Fibroblast of villous mesenchyme (primary cell): ENCODE results near the gene TRAF7. TPM values are rescaled to one million over a fixed set of nuclear protein-coding genes. Genes with fewer than 3 reads are reported as not detected.
"Not testable (repeated sequence)": the region's sequence is repeated elsewhere in the genome, so short reads cannot be mapped to it uniquely, and the experiment has no call there.

Experiments used
- DNase-seq: peaks from one replicate; pipeline ENCODE4 v3.0.0-alpha.2; 2010; ENCODE audit warnings: low read depth
- H3K4me3 ChIP-seq: 2 replicates; pipeline ENCODE4 v1.5.1; 2011; ENCODE audit warnings: low read depth, mild to moderate bottlenecking, low read length
- total RNA-seq: library from RNA; depleted of rRNA; stranded (reverse); fragments of >200 nt; gene quantifications from 2 replicates; pipeline ENCODE4 v1.2.3, GENCODE V29; 2012
- TF ChIP-seq, protein P1 (sequence below): IDR thresholded peaks from 2 replicates; pipeline ENCODE4 v1.5.1; 2012; ENCODE audit warnings: low read depth, mild to moderate bottlenecking, low read length; ENCODE audit not compliant: insufficient read depth

TRAF7 gene
- total RNA-seq: 52.2 and 62.6 TPM in 2 replicates

DNA sequence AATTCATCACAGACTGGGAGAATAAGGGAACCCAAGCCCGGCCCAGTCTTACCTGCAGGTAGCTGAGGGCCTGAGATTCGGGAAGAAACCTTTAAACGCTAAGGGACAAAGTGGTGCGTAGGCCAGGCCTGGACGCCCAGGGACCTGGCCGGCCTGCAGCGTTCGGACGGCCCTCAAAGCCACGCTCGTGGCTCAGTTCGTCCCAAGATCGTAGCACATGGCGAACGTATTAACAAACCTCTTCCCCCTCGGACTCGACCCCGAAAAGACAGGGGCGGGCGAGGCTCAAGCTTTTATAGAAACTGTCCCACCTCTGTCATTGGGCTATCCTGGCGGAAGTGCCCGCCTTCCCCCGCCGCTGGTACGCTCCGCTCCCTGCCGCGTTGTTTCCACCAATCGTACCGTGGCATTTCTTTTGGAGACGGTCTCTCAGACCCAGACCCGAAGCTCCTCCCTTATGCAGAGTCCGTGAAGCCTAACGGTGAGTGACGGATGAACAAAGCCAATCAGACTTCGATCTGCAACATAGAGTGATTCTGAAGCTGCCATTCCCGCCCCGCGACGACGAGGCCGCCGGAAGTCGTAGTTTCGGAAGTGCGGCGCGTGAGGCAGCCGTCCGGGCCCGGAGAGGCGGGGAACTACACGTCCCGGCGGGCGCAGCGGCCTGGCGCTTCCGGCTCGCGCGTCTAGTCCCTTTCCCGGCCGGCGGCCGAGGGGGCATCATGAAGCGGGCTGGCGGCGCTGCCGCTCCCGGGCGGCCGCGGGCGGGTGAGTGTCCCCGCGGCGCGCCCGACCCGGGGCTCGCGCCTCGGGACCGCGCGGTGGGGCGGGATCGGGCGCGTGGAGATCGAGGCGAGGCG, at the start of gene TRAF7:
TRAF7 (plus strand) TSS at position 692 of the 860 bp plus-strand sequence. CDS start 8,139 bp downstream, outside the sequence.
- TF ChIP-seq, protein P1, sequence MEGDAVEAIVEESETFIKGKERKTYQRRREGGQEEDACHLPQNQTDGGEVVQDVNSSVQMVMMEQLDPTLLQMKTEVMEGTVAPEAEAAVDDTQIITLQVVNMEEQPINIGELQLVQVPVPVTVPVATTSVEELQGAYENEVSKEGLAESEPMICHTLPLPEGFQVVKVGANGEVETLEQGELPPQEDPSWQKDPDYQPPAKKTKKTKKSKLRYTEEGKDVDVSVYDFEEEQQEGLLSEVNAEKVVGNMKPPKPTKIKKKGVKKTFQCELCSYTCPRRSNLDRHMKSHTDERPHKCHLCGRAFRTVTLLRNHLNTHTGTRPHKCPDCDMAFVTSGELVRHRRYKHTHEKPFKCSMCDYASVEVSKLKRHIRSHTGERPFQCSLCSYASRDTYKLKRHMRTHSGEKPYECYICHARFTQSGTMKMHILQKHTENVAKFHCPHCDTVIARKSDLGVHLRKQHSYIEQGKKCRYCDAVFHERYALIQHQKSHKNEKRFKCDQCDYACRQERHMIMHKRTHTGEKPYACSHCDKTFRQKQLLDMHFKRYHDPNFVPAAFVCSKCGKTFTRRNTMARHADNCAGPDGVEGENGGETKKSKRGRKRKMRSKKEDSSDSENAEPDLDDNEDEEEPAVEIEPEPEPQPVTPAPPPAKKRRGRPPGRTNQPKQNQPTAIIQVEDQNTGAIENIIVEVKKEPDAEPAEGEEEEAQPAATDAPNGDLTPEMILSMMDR: no peak
- H3K4me3 ChIP-seq: peak within 1 kb of the TSS; percentile 90
- DNase-seq: peak; percentile 100

DNA sequence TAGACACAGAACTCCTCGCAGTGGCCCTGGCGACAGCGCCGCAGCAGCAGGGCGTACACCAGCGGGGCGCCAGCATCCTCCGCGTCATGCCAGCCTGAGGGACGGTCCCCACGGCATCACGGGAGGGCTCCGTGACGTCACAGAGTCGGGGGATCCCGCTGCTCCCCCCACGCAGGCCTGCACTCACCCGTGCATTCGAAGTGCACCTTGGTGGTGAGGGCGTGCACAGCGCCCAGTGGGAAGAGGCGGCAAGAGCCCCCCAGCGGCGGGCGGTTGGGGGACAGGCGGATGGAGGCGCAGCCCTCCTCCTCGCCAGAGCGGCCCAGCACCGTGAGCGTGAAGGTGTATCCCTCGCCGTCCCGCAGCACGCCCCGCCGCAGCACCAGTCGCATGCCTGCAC, 49.4 kb upstream of the TRAF7 start:
- DNase-seq, H3K4me3 ChIP-seq: not testable (repeated sequence)

DNA sequence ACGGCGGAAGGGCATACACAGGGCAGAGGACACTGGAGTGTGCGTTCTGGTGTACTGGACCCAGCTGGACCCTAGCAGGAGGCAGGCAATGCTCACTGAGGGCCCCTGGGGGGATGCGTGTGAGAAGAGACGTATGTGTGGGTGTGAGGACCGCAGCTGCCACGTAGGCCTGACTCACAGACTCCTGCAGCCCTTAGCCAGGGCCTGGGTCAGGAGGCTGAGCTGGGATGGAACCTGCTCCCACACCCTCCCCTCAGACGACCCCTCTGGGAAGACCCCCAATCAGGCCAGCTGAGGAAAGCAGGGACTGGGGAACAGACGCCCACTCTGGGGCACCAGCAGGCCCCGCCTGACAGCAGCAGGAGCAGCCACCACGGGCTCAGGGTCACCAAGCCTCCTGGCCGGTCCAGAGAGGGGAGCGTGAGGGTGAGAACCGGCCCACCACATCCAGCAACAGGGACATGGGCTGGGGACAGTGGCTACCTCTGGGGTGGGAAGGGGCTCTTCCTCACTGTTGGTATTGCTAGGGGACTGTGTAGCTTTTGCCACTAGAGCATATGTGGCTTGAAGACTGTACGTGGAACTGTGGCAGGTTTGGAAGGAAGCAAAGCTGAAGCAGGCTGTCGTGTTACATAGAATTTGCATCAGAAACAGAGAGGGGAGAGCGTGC, 48.3 kb upstream of the TRAF7 start:
- H3K4me3 ChIP-seq: not testable (repeated sequence)
- peak; percentile 70 for DNase-seq

DNA sequence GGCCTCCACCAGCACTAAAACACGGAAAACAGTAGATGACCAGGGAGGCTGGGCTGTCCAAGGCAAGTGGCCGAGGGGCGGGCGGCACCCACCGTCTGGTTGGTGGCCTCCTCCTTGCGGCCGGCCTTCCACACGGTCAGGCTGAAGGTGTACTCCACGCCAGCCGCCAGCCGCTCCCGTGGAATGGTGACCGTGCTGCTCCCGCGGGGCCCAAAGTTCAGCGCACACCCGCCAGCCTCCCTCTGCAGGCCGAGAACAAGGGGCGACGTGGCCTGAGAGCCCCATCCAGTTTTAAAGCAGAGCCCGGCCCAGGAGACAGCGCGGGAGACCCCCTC, 47.8 kb upstream of the TRAF7 start:
- not testable (repeated sequence) for H3K4me3 ChIP-seq, DNase-seq

DNA sequence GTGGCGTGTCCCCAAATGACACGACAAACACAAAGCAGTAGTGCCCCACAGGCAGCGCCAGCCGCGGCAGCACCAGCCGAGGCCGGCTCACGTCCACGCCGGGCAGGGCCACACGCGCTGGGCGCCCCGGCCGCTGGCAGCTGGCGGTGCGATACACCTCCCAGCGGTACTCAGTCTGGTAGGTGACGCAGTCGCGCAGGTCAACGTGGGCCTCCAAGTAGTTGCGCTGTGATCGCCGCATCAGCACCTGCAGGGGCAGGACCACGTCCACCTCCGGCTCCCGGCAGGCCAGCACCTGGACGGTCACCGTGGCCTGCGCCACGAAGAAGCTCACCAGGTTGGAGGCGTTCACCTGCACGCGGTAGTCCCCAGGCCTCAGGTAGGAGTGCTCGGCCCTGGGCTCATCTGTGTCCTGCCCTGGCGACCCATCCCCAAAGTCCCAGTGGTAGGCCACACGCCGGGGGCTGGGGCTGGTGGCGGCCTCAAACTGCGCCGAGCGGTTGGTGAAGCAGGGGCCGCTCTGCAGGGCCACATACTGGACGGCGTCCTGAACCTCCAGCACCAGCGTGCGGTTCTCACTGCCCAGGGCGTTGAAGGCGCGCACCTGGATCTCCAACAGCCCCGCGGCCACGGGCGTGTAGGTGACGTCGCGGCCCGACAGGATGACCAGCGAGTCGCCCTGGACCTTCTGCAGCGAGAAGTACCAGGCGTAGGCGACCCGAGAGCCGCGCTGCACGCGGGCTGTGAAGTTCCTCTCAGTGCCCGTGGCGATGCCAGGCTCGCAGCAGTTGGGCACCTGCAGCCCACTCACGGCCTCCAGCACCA, 46.9 kb upstream of the TRAF7 start:
- not testable (repeated sequence) for DNase-seq, H3K4me3 ChIP-seq

DNA sequence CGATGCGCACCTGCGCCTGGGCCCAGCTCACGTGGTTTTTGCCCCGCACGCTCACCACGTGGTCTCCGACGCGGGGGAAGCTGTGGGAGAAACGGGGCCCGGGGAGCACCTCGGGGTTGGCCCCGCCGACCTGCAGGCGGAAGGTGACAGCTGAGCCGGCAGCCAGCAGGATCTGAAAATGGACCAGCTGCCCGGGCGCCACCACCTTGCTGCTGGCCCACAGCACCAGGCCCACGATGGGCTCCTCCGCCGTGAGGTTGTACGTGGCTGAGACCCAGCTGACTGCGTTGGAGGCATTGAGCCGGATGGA, 46.4 kb upstream of the TRAF7 start:
- not testable (repeated sequence) for DNase-seq, H3K4me3 ChIP-seq

DNA sequence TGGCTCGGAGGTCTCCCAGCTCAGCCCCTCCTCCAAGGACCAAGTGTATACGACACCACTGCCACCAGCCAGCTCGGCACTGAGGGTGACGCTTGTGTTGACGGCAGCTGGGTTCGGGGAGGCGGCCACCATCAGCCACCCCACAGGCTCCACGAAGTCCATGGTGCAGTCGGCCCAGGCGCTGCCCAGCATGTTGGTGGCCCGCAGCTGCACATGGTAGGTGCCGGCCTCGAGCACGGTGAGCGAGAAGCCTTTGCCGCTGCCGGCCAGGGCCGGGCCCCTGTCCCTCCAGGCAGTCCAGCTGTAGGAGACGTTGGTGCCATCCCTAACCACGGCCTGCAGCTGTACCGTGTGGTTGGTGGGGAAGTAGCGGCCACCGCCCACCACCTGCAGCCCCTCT, 45.7 kb upstream of the TRAF7 start:
- not testable (repeated sequence) for H3K4me3 ChIP-seq, DNase-seq

DNA sequence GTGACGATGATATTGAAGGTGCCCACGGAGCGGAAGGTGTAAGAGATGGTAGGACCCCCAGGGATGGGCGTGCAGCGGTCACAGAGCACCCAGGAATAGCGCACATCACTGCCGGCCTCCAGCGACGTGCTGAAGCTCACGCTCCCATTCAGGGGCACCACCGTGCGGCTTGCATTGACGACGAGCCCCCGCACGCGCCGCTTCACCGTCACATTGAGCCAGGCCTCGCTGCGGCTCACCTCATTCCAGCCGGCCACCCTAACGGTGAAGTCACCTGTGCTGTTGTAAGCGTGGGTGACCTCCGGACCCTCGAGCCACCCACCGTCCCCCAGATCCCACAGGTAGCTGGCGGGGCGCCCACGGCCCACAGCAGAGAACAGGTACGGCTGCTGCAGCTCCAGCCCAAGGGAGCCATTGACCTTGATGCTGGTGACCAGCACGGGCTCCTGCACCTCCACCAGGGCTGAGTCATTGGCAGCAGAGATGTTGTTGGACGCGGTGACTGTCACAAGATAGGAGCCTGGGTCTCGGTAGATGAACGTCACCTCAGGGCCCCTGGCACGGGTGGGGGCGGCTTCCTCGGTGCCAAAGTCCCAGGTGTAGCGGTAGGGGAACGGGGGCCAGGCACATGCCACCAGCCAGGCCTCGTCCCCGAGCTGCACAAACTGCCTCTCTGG, 45.1 kb upstream of the TRAF7 start:
- not testable (repeated sequence) for H3K4me3 ChIP-seq, DNase-seq

DNA sequence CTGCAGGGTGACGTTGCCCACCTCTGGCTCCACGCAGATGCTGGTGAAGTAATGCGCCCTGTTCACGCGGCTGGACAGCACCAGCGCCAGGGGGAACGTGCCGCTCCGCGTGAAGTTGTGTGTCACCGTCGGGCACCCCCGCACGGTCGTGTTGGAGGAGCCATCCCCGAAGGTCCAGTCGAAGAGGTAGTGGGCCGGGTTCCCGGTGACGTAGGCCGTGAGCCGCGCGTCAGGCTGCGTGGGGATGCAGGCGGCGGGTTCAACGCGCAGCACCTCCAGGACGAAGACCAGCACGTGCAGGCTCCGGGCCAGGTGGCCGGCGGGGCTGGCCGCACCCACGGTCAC, 44.6 kb upstream of the TRAF7 start:
- DNase-seq, H3K4me3 ChIP-seq: not testable (repeated sequence)

DNA sequence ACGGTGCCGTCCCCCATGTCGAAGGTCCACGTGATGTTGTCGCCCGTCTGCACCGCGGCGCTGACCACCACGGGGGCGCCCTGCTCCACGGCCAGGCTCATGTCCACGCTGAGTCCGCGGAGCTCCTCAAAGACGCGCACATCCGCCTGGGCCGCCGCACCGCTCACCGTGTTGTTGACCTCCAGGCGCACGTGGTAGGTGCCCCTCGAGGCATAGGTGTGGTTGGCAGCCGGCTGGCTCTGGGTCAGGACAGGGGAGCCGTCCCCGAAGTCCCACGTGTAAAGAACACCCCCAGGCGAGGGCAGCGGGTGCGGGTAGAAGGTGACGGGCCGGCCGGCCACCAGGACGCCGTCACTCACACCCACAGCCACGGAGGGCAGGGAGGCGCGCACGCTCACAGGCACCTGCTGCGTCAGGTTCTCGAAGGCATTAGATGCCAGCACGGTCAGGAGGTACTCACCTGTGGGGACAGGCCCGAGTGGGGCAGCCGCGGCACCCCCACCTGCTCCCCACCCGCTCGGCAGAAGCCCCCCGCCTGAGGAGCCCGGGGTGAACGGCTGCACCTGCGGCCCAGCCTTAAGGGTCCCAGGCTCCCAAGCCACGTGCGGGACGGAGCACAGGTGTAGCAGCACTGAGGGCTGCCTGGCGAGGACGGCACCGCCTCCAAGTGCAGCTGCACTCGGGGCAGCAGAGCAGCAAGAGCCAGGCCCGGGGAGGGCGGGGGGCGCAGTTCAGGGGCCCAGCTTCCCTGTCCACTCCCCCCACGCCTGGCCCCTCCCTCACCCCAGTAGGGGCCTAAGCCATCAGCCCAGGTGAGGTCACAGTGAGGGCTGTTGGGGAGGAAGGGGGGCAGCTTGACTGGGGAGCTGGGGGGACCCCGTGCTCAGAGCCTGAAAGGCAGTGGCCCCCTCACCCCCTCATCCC, 43.9 kb upstream of the TRAF7 start:
- not testable (repeated sequence) for H3K4me3 ChIP-seq, DNase-seq

DNA sequence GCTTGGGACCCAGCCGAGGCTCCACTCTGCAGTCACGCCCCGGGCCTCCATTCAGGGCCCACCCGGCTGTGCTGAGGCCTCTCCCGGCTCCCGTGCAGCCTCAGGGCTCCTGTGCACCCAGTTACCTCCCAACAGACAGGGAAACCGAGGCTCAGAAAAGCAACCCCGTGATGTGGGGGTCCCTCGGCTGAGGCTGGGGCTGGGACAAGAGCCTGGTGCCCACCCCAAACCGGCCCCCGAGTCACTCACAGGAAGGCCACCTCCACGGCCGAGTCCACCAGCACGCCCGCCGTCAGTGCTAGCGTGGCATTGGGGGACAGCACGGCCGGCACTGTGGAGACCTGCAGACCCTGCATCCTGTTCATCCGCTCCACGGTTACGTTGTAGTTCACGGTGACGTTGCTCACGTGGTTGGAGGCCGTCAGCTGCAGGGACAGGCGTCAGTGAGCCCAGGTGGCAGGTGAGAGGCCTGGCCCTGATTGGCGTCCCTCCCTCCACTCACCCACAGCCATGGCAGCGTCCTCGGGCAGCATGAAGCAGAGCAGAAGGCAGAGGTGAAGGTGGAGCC, 43.0 kb upstream of the TRAF7 start:
- not testable (repeated sequence) for DNase-seq

DNA sequence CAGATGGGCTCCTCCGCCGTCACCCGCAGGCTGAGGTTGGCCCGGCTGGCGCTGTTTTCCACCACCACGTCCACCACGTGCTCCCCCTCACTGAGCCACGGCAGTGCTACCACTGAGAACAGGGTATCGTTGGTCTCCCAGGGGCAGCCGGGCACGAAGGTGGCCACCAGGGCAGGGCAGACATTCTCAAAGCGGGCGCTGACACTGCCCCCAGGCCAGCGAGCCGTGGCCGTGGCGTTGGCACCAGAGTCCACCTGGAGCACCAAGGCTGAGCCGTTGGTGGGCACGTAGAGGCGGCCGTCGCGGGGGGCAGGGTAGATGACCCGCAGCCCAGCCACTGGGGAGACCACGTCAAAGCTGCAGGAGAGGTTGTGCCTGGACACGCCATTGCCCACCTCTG, 41.4 kb upstream of the TRAF7 start:
- DNase-seq, H3K4me3 ChIP-seq: not testable (repeated sequence)

More for the DNA sequence above, 43.0 kb upstream of the TRAF7 start:
- not testable (repeated sequence) for H3K4me3 ChIP-seq

DNA sequence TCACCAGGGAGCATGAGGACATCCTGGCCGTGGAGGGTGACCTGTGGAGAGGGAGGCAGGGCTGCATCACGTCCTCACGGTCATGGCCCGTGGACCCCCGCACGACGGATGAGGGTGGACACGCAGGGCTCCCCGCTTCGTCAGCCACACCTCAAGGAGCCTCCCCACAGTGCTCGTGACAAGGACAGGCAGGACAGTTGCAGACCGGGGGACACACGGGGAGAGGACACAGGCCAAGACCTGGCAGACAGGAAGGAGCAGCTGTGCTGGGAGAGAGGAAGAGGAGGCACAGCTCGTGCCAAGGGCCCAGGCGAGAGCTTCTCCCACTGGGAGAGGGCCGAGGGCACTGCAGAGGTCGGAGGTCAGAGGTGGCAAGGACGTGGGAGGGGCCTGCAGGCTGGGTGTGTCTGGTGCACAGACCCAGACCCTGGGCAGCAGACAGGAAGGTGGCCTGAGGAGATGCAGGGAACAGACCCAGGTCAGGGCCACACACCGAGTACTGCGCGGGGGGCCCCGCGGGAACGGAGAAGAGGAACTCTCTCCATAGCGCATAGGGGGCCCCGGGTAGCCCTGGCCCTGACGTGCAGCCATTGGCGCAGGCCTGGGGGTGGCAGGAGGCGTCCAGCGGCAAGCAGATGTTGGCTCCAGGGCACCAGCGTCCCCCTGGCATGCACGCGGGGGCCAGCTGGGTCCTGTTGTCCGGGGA, 40.5 kb upstream of the TRAF7 start:
- H3K4me3 ChIP-seq, DNase-seq: not testable (repeated sequence)
